Myocyte (in vitro differentiated cells): ENCODE results near the gene CPEB2. TPM values are rescaled to one million over a fixed set of nuclear protein-coding genes. Genes with fewer than 3 reads are reported as not detected.
A peak's percentile ranks its signal among the peaks of the same experiment; 100 is the strongest.
"Not testable (repeated sequence)": the region's sequence is repeated elsewhere in the genome, so short reads cannot be mapped to it uniquely, and the experiment has no call there.

Experiments
- DNase-seq: peaks from one replicate; pipeline ENCODE4 v3.0.0-alpha.2; 2012; ENCODE audit warnings: low read depth
- total RNA-seq: library from RNA; depleted of rRNA; stranded (reverse); fragments of >200 nt; gene quantifications from 2 replicates; pipeline ENCODE4 v1.2.3, GENCODE V29; 2014

CPEB2 gene
- total RNA-seq, 1 donor from 2014 or later = 31.7 TPM

DNA sequence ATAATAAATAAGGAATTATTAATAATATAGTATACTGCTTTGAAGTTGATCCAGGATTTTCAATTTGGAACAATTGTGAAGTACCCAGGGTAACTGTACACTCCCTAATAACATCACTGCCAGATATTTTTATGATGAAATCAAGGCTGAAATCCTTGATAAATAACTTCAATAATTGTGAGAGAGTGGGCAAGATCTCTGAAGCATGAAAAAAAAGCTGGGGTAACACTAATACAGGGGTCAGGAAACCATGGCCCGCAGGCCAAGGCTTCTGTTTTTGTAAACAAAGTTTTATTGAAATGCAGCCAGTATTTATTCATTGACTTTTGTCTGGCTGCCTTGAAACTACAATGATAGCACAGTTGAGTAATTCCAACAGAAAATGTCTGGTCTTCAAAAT lies 41.6 kb downstream of the CPEB2 start:
- DNase-seq = no peak

DNA sequence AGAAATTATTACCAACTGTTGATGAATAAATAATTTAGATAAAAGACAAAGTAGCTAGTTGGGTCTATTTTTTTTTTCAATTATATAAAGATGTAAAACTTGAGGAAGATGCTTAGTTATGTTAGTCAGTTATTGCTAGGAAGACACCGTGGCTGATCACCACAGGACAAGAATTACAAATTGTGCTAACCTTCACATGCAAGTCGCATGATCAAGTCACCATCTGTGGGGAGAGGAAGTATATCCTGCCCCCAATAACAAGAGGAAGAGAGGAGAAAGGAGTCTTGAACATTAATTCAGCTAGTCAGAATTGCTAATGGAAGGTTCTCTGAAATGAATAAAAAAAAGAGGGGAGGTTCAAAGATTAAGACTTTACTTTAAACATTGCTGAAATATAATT lies 52.3 kb downstream of the CPEB2 start:
- DNase-seq = no peak

DNA sequence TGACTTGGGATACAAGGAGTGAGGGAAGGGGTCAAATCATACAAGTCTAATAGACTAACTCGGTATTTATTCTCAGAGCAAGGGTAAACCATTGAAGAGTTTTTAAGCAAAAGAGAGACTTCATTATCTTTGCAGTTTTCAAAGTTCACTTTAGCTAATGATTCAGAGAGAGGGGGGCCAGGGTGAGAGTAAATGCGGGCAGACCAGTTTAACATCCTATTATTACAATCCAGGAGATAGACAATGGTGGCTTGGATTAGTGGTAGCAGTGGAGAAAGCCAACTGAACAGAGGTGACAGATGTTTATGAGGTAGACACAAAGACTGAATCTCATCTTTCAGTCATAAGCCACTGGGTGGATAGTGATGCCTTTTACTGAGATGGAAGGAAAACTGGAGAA lies 57.9 kb downstream of the CPEB2 start:
- DNase-seq = no peak

DNA sequence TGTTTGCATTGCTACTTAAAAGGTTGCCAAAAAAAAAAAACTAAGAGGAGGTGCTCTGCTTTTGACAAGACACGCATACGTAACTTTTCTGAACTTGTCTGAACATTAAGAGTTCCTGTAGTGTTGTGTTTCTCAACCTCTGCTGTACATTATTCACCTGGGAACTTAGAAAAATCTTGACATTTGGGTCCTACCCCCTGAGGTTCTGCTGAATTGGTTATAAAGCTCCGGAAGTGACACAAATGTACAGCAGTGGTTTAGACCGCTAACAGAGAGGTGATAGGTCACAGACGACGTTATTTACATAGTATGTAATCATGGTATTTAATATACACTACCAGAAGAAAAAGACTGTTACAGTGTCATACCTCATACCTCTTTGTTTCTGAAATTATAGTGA lies 61.1 kb downstream of the CPEB2 start:
- DNase-seq = no peak

DNA sequence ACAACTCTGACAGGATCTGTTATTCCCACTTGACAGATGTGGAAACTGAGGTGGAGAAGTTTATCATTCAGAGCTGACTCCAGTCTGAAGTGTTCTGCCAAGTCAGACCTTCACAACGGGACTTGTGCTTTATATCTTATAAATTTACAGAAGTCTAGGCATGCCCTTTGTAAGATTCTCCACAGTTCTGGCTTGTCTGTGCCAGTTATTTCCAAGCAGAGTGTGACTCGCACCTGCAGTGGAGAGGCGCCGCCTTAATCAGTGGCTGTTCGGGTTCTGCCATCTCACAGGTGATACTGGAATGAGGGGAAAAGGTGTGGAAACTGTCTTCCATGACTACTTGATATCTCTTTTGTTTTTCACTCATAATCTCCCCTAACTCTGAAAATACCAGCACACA lies 63.2 kb downstream of the CPEB2 start:
- DNase-seq = no peak

- no peak for DNase-seq
Observed at GRCh38 chr4:15066140-15066539, 63.9 kb downstream of the CPEB2 start.

DNA sequence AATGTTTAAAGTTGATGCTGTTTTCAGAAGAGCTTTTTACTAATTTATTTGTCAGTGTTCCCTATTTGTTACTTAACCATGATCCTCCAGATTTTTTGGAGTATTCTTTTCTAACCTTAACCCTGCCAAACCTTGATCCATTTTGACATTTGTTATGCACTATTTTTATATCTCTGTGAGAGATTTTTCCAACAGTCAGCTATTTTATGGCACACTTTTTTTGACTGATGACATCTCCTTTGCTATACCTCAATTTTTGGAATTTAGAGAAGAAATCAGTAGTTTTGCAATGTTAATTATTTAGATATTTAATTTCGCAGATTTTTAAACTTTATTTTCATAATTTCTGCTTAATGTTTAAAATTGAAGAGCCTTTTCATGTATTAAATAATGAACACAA lies 66.0 kb downstream of the CPEB2 start:
- no peak for DNase-seq

DNA sequence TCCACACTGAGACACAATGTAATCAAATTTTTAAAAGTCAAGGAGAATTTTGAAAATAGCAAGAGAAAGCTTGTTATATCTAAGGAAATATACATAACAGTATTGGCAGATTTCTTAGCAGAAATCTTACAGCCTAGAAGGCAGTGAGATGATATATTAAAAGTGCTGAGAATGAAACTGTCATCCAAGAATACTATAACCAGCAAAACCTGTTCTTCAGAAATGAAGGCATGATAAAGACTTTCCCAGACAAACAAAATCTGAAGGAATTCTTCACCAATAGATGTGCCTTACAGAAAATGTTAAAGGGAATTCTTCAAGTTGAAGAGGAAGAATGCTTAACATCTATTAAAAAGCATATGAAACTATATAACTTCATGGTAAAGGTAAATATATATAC lies 73.6 kb downstream of the CPEB2 start:
- DNase-seq = no peak

DNA sequence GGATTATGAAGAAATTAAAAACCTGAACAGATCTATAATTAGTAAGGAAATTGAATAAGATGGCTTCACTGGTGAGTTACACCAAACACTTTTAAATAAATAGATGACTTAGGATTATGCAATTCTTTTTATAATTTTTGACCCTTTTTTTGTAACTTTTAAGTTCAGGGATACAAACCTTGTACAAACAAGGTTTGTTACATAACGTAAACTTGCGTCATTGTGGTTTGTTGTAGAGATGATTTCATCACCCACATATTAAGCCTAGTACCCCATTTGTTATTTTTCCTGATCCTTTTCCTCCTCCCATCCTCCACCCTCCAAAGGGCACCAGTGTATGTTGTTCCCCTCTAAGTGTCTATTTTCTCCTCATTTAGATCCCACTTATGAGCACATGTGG lies 75.7 kb downstream of the CPEB2 start:
- DNase-seq = peak; percentile 9

DNA sequence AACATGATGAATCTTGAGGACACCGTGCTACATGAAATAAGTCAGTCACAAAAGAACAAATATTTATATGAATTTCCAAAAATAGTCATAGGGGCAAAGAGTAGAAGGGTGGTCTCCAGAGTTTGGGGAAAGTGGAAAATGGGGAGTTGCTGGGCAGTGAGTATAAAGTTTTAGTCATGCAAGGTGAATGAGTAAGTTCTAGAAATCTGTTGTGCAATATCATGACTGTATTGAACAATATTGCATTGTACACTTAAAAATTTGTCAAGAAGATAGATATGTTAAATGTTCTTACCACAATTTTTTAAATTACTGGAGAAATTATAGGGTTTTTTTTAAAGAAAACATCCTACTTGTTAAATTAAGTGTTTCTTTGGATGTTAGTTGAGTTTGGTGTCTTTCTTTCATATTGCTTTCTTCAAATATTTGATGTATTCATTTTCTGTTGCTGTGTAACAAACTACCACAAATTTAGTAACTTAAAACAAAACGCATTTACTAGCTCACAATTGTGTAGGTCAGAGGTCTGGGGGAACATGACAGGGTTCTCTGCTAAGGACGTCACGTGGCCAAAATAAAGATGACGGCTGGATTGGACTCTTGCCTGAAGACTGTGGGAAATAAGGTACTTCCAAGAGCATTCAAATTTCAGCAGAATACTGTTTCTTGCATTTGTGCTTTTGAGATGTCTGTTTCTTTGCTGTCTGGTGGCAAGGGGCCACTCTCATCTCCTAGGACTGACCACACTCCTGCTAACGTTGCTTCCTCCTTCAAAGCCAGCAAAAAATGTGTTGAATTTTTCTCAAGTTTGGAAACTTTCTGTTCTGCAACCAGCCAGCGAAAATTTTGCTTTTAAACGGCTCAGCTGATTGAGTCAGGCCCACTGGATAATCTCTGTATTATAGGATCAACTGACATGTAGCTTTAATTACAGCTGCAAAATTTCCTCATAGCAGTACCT lies 76.7 kb downstream of the CPEB2 start:
- DNase-seq = no peak

GRCh38 chr4:15084780-15085179 lies 82.5 kb downstream of the CPEB2 start:
- no peak for DNase-seq

GRCh38 chr4:15085762-15086161 lies 83.5 kb downstream of the CPEB2 start:
- DNase-seq = not testable (repeated sequence)

GRCh38 chr4:15086259-15086658 lies 84.0 kb downstream of the CPEB2 start:
- DNase-seq = not testable (repeated sequence)

DNA sequence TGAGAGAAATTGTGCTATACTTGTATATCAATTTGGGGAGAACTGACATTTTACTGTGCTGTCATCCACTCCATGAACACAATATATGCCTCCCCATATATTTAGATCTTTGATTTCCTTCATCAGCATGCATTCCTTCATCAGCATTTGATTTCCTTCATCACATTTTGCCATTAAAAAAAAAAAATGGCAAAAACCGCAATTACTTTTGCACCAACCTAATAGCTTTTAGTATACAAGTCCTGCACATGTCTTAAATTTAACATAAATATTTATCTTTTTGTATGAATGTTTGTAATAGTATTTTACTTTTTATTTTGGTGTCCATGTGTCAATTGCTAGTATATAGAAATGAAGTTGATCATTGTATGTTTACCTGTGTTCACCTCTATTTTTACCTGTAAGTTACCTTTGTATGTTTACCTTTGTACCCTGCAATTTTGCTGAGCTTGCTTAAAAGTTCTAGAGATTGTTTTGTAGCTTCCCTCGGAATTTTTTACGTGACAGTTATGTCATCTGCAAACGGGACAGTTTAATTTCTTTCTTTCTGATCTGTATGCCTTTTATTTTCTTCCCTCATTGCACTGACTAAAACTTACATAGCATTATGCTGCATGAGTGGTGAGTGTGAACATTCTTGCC lies 86.2 kb downstream of the CPEB2 start:
- DNase-seq = no peak

GRCh38 chr4:15089979-15090378 lies 87.7 kb downstream of the CPEB2 start:
- DNase-seq = no peak

DNA sequence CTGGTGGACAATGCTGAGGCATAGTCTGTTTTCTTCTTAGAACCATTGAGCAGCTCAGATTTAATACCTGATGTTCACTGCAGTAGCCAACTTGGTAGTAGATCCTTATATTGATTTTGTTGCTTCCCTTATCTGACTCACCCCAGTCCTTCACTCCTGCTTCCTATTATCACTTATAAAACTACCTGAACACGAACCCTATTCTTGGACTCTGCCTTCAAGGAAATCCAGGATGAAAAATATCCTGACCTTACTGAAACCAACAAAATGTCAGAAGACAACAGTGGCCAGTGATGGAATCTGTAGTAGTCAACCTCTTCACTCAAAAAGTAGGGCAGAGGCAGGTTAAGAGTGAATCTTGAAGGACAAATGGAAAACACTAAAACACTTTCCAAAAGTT lies 98.1 kb downstream of the CPEB2 start:
- no peak for DNase-seq

DNA sequence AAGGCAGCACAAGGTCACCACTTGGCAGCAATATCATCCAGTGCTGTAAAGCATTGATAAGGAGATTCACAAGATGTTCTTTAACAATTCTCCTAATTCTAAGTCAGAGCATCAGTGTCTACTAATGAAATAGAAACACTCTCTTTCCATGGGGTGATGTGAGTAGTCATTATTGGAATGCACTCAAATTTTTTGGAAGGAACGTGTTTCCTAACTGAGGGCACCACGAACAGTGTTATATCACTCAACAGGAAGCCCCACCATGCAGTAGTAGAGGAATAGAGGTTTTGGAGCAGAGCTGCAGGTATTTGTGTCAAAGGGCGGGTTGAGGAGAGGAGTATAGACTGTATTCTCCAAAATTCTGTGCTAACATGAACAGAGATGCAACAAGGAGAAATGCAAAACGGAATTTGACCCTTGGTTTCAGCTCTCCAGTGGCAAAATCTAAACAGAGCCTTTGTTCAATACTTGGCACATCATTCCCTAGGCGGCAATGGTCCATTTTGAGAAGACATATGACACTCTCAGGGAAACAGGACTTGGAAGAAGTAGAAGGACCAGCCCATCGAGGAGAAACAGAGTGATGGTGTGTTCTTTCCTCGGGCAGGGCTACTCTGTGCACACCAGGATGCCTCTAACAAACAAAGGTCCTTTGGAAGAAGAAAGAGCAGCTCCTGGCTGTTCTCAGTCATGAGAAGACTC lies 98.9 kb downstream of the CPEB2 start:
- DNase-seq = peak; percentile 8

DNA sequence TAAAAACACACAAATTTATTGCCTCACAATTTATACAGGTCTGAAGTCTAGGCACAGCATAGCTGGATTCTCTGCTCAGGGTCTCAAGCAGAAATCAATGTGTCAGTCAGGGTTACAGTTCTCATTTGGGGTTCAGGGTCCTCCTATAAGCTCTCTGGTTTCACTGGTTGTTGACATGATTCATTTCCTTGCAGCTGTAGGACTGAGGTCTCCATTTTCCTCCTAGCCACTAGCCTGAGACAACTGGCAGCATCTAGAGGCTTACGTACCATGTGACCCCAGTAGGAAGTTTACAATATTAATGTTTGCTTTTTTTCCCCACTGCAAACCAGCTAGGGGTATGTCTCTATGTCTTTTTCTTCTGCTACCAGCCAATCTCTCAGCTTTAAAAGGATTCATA lies 102.5 kb downstream of the CPEB2 start:
- peak; percentile 65 for DNase-seq

DNA sequence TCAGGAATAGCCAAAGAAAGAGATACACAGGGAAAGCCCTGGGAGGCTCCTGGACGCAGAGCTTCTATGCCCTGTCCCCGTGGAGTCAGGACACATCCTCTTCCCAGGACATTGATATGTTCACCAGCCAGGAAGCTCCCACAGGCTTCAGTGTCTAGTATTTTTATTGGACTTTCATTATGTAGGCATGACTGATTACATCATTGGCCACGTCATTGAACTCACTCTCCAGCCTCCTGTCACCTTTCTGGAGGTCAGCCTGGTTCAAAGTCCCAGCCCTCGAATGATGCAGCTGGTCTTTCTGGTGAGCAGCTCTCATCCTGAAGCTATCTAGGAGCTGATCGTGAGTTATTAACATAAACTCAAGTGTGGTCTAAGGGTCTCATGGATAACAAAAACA lies 104.1 kb downstream of the CPEB2 start:
- no peak for DNase-seq

DNA sequence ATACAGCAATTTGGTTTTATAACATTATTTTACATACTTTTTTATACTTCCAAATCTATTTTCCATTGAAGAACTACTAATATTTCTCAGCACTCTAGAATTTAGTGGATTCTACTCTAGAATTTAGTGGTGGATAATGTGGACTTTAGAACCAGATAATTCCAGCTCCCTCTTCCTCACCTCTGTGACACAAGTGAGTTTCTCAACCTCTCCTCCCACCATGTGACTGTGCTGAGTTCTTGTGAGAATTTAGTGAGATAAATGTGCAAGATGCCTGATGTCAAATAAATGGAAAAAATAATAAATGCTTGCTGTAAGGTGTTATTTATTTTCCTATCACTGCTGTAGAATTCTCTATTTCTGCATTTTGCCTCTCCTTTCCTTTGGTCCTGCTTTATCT lies 107.3 kb downstream of the CPEB2 start:
- DNase-seq = no peak

- DNase-seq = no peak
Observed at GRCh38 chr4:15110120-15110571, 107.9 kb downstream of the CPEB2 start.

DNA sequence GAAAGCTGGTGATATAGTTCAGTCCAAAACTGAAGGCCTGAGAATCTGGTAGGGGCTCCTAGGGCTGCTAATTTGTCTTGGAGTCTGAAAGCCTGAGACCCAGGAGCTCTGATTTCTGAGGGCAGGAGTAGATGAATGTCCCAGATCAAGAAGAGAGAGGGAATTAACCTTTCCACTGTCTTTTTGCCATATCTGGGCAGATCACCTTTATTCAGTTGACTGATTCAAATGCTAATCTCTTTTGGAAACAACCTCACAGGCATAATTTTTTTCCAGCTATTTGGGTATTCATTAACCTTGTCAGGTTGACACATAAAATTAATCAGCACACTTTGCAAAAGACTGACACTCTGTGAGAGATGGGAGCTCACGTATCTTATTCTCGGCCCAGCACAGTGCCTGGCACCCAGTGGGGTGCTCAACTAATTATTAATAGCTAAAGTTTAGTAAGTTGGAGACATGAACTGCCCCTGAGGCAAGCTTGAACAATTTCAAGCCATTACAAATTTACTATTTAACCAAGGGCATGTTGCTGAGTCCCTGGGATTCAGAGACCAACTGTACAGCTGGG lies 114.3 kb downstream of the CPEB2 start:
- DNase-seq = no peak
